Naive thymus-derived CD4-positive, alpha-beta T cell (primary cell): Measurements from ENCODE around the gene SEPTIN5. TPM values are rescaled to one million over a fixed set of nuclear protein-coding genes. Genes with fewer than 3 reads are reported as not detected.
"Not testable (repeated sequence)": the region's sequence is repeated elsewhere in the genome, so short reads cannot be mapped to it uniquely, and the experiment has no call there.

ENCODE experiments used
- ATAC-seq: fragments of 150-1000 bp; cut with Tn5 transposase; 2 replicates; pipeline ENCODE4 v1.10.0; 2021; ENCODE audit warnings: mild to moderate bottlenecking, moderate library complexity
- CTCF ChIA-PET: fragments of 350-600 bp; sonication (Branson Sonifier 250); formaldehyde crosslinking; loops from one replicate; lab custom pipeline; 2021; ENCODE audit warnings: antibody characterized with exemption; lab: Charles Lee
- POLR2A ChIA-PET: fragments of 350-600 bp; sonication (Branson Sonifier 250); formaldehyde crosslinking; loops from one replicate; lab custom pipeline; 2021; ENCODE audit warnings: antibody characterized with exemption, inconsistent platforms; lab: Charles Lee
- DNase-seq, 9 donors: peaks; one replicate each; pipeline versions ENCODE4 v3.0.0 to v3.0.0-alpha.2; 2020 to 2022; ENCODE audit warnings: mixed read lengths in 1 of 9
- H3K27ac ChIP-seq: one replicate; pipeline ENCODE4 v1.7.0; 2013; ENCODE audit warnings: mild to moderate bottlenecking, low read depth, low read length, moderate library complexity
- H3K27me3 ChIP-seq, 2 donors: one replicate each; pipeline ENCODE4 v1.7.0; 2013; ENCODE audit warnings: low read length in 2 of 2, mild to moderate bottlenecking in 2 of 2, moderate library complexity in 2 of 2; ENCODE audit not compliant: control insufficient read depth in 2 of 2, insufficient read depth in 2 of 2
- H3K36me3 ChIP-seq, 3 experiments: 1 replicate in 2 of 3; 2 replicates in 1 of 3; pipeline ENCODE4 v1.7.0; 2013; ENCODE audit warnings: low read length in 3 of 3, mild to moderate bottlenecking in 3 of 3, moderate library complexity in 1 of 3; ENCODE audit not compliant: insufficient read depth in 3 of 3, control insufficient read depth in 2 of 3
- H3K4me1 ChIP-seq, 2 donors: one replicate each; pipeline ENCODE4 v1.7.0; 2013; ENCODE audit warnings: low read length in 2 of 2, mild to moderate bottlenecking in 2 of 2, moderate library complexity in 1 of 2; ENCODE audit not compliant: control insufficient read depth in 2 of 2, insufficient read depth in 2 of 2
- H3K4me3 ChIP-seq: 2 replicates; pipeline ENCODE4 v1.7.0; 2013; ENCODE audit warnings: mild to moderate bottlenecking, low read length
- H3K9me3 ChIP-seq, 3 experiments: 1 replicate in 2 of 3; 2 replicates in 1 of 3; pipeline ENCODE4 v1.7.0; 2013; ENCODE audit warnings: low read length in 3 of 3; ENCODE audit not compliant: control insufficient read depth in 2 of 3
- H3K27ac Mint-ChIP-seq, 9 donors: one replicate each; pipeline ENCODE4 v1.8.0; 2020 to 2022; ENCODE audit warnings: mixed read lengths in 9 of 9, mild to moderate bottlenecking in 8 of 9, moderate library complexity in 5 of 9, inconsistent platforms in 2 of 9
- H3K27me3 Mint-ChIP-seq, 5 donors: one replicate each; pipeline ENCODE4 v1.8.0; 2021 to 2022; ENCODE audit warnings: mixed read lengths in 5 of 5, mild to moderate bottlenecking in 1 of 5
- H3K36me3 Mint-ChIP-seq, 5 donors: one replicate each; pipeline ENCODE4 v1.8.0; 2020 to 2022; ENCODE audit warnings: mixed read lengths in 5 of 5, mild to moderate bottlenecking in 3 of 5, inconsistent platforms in 1 of 5
- H3K4me1 Mint-ChIP-seq, 7 donors: one replicate each; pipeline ENCODE4 v1.8.0; 2020 to 2022; ENCODE audit warnings: mixed read lengths in 7 of 7, mild to moderate bottlenecking in 3 of 7, inconsistent platforms in 1 of 7
- H3K4me3 Mint-ChIP-seq, 10 donors: one replicate each; pipeline ENCODE4 v1.8.0; 2020 to 2022; ENCODE audit warnings: mild to moderate bottlenecking in 10 of 10, mixed read lengths in 10 of 10, moderate library complexity in 6 of 10, inconsistent platforms in 2 of 10
- H3K9me3 Mint-ChIP-seq, 11 donors: one replicate each; pipeline ENCODE4 v1.8.0; 2020 to 2022; ENCODE audit warnings: mixed read lengths in 11 of 11, mild to moderate bottlenecking in 4 of 11, inconsistent platforms in 1 of 11, moderate library complexity in 1 of 11
- intact Hi-C, 2 donors: fragments of 100-400 bp; cut with micrococcal nuclease; formaldehyde crosslinking; loops; one replicate each; pipeline ENCODE4 v1.15.1; 2023
- polyA plus RNA-seq, 2 donors: library from polyadenylated mRNA; unstranded; fragments of 300-500 nt; fragmentation: Illumina TruSeq; gene quantifications; one replicate each; pipeline ENCODE4 v1.2.3, GENCODE V29; 2021
- total RNA-seq, 6 experiments: library from RNA in 5 of 6; stranded (reverse) in 5 of 6; gene quantifications; 1 replicate in 5 of 6; 2 replicates in 1 of 6; pipeline ENCODE4 v1.2.3 and lab custom pipeline; 2021 to 2026

The SEPTIN5 gene
- total and polyA plus RNA-seq, 7 experiments from 2014 or later: 0.22 to 4.2 (median 0.49) TPM; not detected in 3

- Histone ChIP-seq H3K27me3 (peaks cover 0 to 7% of the 10 kb centered on the region in 2 donors), H3K4me3 (no peak overlapping the region), H3K27ac (no peak overlapping the region), H3K36me3 (no peaks in the 10 kb centered on the region), H3K9me3 (no peaks in the 10 kb centered on the region), H3K4me1 (peaks cover 0 to 7% of the 10 kb centered on the region in 2 donors)
- POLR2A ChIA-PET: no interaction called here
- peaks cover 28 to 60% (median 45%) of the 10 kb centered on the region in 5 donors for H3K27me3 Mint-ChIP-seq
- H3K27ac Mint-ChIP-seq: no peak overlapping the region
- ATAC-seq (peak; percentile 71), DNase-seq (peak in 3 of 9 donors; percentile 9 to 46 (median 25))
- intact Hi-C loops: no loop called here
- H3K9me3 Mint-ChIP-seq: peaks cover 0 to 1% (median 0%) of the 10 kb centered on the region in 11 donors
- H3K36me3 Mint-ChIP-seq: peaks cover 0 to 1% (median 0%) of the 10 kb centered on the region in 5 donors
- peak overlapping the region in 9 of 10 donors; percentile 25 to 77 (median 54) for H3K4me3 Mint-ChIP-seq
- H3K4me1 Mint-ChIP-seq: peaks cover 0 to 17% (median 7%) of the 10 kb centered on the region in 7 donors
- CTCF ChIA-PET: interaction anchor here (0.8 kb wide), 1 partner anchor 172 kb away, joined by 3 read pairs; no protein-coding TSS in a partner anchor
Observed at GRCh38 chr22:19723983-19724827, 9.9 kb downstream of the SEPTIN5 start.

- ChIA-PET CTCF (no interaction called here), POLR2A (no interaction called here)
- H3K27me3 Mint-ChIP-seq: peaks cover 21 to 51% (median 37%) of the 10 kb centered on the region in 5 donors
- no peak overlapping the region for H3K4me3 ChIP-seq
- no peak overlapping the region for H3K27ac ChIP-seq
- no peak for ATAC-seq
- no peak for DNase-seq
- no peaks in the 10 kb centered on the region for H3K9me3 ChIP-seq
- peaks cover 0 to 1% (median 0%) of the 10 kb centered on the region in 5 donors for H3K36me3 Mint-ChIP-seq
- no peaks in the 10 kb centered on the region for H3K36me3 ChIP-seq
- peaks cover 0 to 15% (median 4%) of the 10 kb centered on the region in 7 donors for H3K4me1 Mint-ChIP-seq
- peak overlapping the region in 9 of 10 donors; percentile 18 to 77 (median 54) for H3K4me3 Mint-ChIP-seq
- H3K27ac Mint-ChIP-seq: peak overlapping the region in 3 of 9 donors; percentile 32 to 80 (median 39)
- H3K9me3 Mint-ChIP-seq: peaks cover 0 to 1% (median 0%) of the 10 kb centered on the region in 11 donors
- peaks cover 0 to 7% of the 10 kb centered on the region in 2 donors for H3K27me3 ChIP-seq
- intact Hi-C loops: no loop called here
- peaks cover 0 to 6% of the 10 kb centered on the region in 2 donors for H3K4me1 ChIP-seq
Observed at GRCh38 chr22:19724927-19725661, 10.8 kb downstream of the SEPTIN5 start.

- H3K9me3 ChIP-seq, H3K27ac Mint-ChIP-seq, H3K4me3 ChIP-seq, POLR2A ChIA-PET, CTCF ChIA-PET, H3K36me3 ChIP-seq, intact Hi-C loops, H3K36me3 Mint-ChIP-seq, H3K4me1 ChIP-seq, ATAC-seq, DNase-seq, H3K27ac ChIP-seq, H3K9me3 Mint-ChIP-seq, H3K27me3 ChIP-seq: not testable (repeated sequence)
- Mint-ChIP-seq H3K27me3 (peaks cover 11 to 43% (median 26%) of the 10 kb centered on the region in 5 donors), H3K4me1 (peaks cover 0 to 17% (median 9%) of the 10 kb centered on the region in 7 donors), H3K4me3 (peak overlapping the region in 1 of 10 donors; percentile 50)
Observed at GRCh38 chr22:19726064-19726788, 11.9 kb downstream of the SEPTIN5 start.

GRCh38 chr22:19727310-19728150, 13.2 kb downstream of the SEPTIN5 start:
- intact Hi-C loops: no loop called here
- H3K9me3 ChIP-seq: no peaks in the 10 kb centered on the region
- peaks cover 11 to 35% (median 22%) of the 10 kb centered on the region in 5 donors for H3K27me3 Mint-ChIP-seq
- H3K36me3 Mint-ChIP-seq: peaks cover 0 to 1% (median 0%) of the 10 kb centered on the region in 5 donors
- peaks cover 0 to 4% of the 10 kb centered on the region in 2 donors for H3K27me3 ChIP-seq
- H3K4me1 Mint-ChIP-seq: peaks cover 0 to 17% (median 9%) of the 10 kb centered on the region in 7 donors
- ChIA-PET POLR2A (no interaction called here), CTCF (no interaction called here)
- peak overlapping the region in 1 of 9 donors; percentile 46 for H3K27ac Mint-ChIP-seq
- peaks cover 0 to 6% of the 10 kb centered on the region in 2 donors for H3K4me1 ChIP-seq
- peak overlapping the region in 3 of 10 donors; percentile 13 to 32 (median 29) for H3K4me3 Mint-ChIP-seq
- ATAC-seq (no peak), DNase-seq (no peak)
- no peaks in the 10 kb centered on the region for H3K36me3 ChIP-seq
- no peak overlapping the region for H3K27ac ChIP-seq
- no peak overlapping the region for H3K4me3 ChIP-seq
- H3K9me3 Mint-ChIP-seq: peaks cover 0 to 1% (median 0%) of the 10 kb centered on the region in 11 donors

- no peak for ATAC-seq
- no peaks in the 10 kb centered on the region for H3K36me3 ChIP-seq
- Mint-ChIP-seq H3K4me3 (no peak overlapping the region), H3K27me3 (peaks cover 6 to 28% (median 14%) of the 10 kb centered on the region in 5 donors), H3K4me1 (peaks cover 0 to 15% (median 9%) of the 10 kb centered on the region in 7 donors), H3K27ac (no peak overlapping the region), H3K36me3 (peaks cover 0 to 1% (median 0%) of the 10 kb centered on the region in 5 donors), H3K9me3 (peaks cover 0 to 1% (median 0%) of the 10 kb centered on the region in 11 donors)
- CTCF ChIA-PET: no interaction called here
- POLR2A ChIA-PET: no interaction called here
- H3K27me3 ChIP-seq: peaks cover 0 to 4% of the 10 kb centered on the region in 2 donors
- H3K4me1 ChIP-seq: peaks cover 0 to 2% of the 10 kb centered on the region in 2 donors
- intact Hi-C loops: no loop called here
- no peak for DNase-seq
- H3K4me3 ChIP-seq: no peak overlapping the region
- H3K9me3 ChIP-seq: no peaks in the 10 kb centered on the region
- no peak overlapping the region for H3K27ac ChIP-seq
Observed at GRCh38 chr22:19728271-19728670, 14.0 kb downstream of the SEPTIN5 start.
